Endodermal cell (in vitro differentiated cells): Measurements from ENCODE around the gene CDC42BPB. TPM values are rescaled to one million over a fixed set of nuclear protein-coding genes. Genes with fewer than 3 reads are reported as not detected.

Source experiments
- DNase-seq: peaks from one replicate; pipeline ENCODE4 v3.0.0-alpha.2; 2017
- H3K27ac ChIP-seq: 2 replicates; pipeline ENCODE4 v1.5.1; 2013; ENCODE audit warnings: mild to moderate bottlenecking, low read depth, low read length, moderate library complexity
- H3K27me3 ChIP-seq: 2 replicates; pipeline ENCODE4 v1.6.1; 2013; ENCODE audit warnings: mild to moderate bottlenecking, low read length, moderate library complexity; ENCODE audit not compliant: insufficient read depth, control insufficient read depth, poor library complexity, severe bottlenecking
- H3K36me3 ChIP-seq: 2 replicates; pipeline ENCODE4 v1.7.0; 2013; ENCODE audit warnings: mild to moderate bottlenecking, low read length, moderate library complexity; ENCODE audit not compliant: control insufficient read depth, insufficient read depth
- H3K4me1 ChIP-seq: one replicate; pipeline ENCODE4 v1.7.0; 2013; ENCODE audit warnings: low read length; ENCODE audit not compliant: control insufficient read depth, insufficient read depth
- H3K4me3 ChIP-seq: 2 replicates; pipeline ENCODE4 v1.5.1; 2013; ENCODE audit warnings: mild to moderate bottlenecking, low read length, moderate library complexity
- H3K9ac ChIP-seq: 2 replicates; pipeline ENCODE4 v1.6.1; 2013; ENCODE audit warnings: mild to moderate bottlenecking, low read length, moderate library complexity; ENCODE audit not compliant: poor library complexity, severe bottlenecking; ENCODE audit errors: extremely low read depth
- H3K9me3 ChIP-seq: 2 replicates; pipeline ENCODE4 v1.6.1; 2013; ENCODE audit warnings: mild to moderate bottlenecking, low read length, moderate library complexity; ENCODE audit not compliant: control insufficient read depth
- H3K27ac Mint-ChIP-seq: 2 replicates; pipeline ENCODE4 v1.8.0; 2020; ENCODE audit warnings: mixed read lengths
- H3K27me3 Mint-ChIP-seq: 2 replicates; pipeline ENCODE4 v1.8.0; 2021; ENCODE audit warnings: mild to moderate bottlenecking, mixed read lengths; ENCODE audit not compliant: insufficient read depth
- H3K36me3 Mint-ChIP-seq: 2 replicates; pipeline ENCODE4 v1.8.0; 2020; ENCODE audit warnings: low read depth, mixed read lengths
- H3K4me1 Mint-ChIP-seq: 2 replicates; pipeline ENCODE4 v1.8.0; 2020; ENCODE audit warnings: mixed read lengths
- H3K4me3 Mint-ChIP-seq: 2 replicates; pipeline ENCODE4 v1.8.0; 2020; ENCODE audit warnings: mild to moderate bottlenecking, moderate library complexity, mixed read lengths
- H3K9me3 Mint-ChIP-seq: 2 replicates; pipeline ENCODE4 v1.8.0; 2020; ENCODE audit warnings: mild to moderate bottlenecking, mixed read lengths
- WGBS, 2 experiments: methylation state at CpG; one replicate each; pipeline versions ENCODE4 v1.1.5 to v1.1.7; 2013; ENCODE audit warnings: missing lambda C conversion rate in 2 of 2, mixed read lengths in 1 of 2; ENCODE audit not compliant: insufficient coverage in 1 of 2, insufficient read length in 1 of 2; 5-methylcytosine and 5-hydroxymethylcytosine counted together
- total RNA-seq, 2 donors: library from RNA; stranded (reverse); fragmentation: NEBNext Ultra II Directional in 1 of 2; extraction: Animal tissue kit (Norgen Biotek cat#: 25700) in 1 of 2; gene quantifications; 2 replicates in 1 of 2; 3 replicates in 1 of 2; pipeline ENCODE4 v1.2.1, GENCODE V29; 2021
- TF ChIP-seq, protein P1 (sequence below): fragments of 200-600 bp; sonication (generic); conservative IDR thresholded peaks from 2 replicates; pipeline ENCODE4 v1.5.0; 2021; ENCODE audit warnings: antibody characterized with exemption, mild to moderate bottlenecking

The CDC42BPB gene
- total RNA-seq, 2 donors from 2014 or later = 120 to 123 TPM

DNA sequence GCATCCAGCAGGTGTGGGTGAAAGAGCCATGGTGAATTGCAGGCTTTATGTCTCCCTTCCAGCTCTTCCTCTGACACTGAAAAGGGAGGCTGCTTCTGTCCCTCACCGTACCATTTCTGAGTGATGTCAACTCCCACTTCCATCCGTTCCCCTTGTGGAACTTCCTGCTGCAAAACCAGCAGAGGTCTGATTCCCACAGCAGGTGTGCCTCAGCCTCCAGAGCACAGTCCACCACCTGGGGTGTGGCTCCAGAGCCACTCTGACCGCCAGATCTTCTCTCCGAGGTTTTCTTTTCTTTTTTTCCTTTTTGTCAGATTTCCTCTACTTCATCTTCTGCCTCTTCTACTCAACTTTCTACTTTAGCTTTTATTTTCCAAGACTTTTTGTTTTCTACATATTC lies 62.7 kb downstream of the CDC42BPB start:
- DNase-seq = no peak
- no peaks in the 10 kb centered on the region for H3K4me1 Mint-ChIP-seq
- Histone ChIP-seq H3K27me3 (no peaks in the 10 kb centered on the region), H3K4me3 (no peak overlapping the region), H3K9ac (no peak overlapping the region), H3K4me1 (no peaks in the 10 kb centered on the region), H3K9me3 (peaks cover 9% of the 10 kb centered on the region), H3K27ac (no peak overlapping the region), H3K36me3 (peaks cover 67% of the 10 kb centered on the region)
- H3K27me3 Mint-ChIP-seq = no peaks in the 10 kb centered on the region
- H3K9me3 Mint-ChIP-seq = peaks cover 2% of the 10 kb centered on the region
- TF ChIP-seq, protein P1, sequence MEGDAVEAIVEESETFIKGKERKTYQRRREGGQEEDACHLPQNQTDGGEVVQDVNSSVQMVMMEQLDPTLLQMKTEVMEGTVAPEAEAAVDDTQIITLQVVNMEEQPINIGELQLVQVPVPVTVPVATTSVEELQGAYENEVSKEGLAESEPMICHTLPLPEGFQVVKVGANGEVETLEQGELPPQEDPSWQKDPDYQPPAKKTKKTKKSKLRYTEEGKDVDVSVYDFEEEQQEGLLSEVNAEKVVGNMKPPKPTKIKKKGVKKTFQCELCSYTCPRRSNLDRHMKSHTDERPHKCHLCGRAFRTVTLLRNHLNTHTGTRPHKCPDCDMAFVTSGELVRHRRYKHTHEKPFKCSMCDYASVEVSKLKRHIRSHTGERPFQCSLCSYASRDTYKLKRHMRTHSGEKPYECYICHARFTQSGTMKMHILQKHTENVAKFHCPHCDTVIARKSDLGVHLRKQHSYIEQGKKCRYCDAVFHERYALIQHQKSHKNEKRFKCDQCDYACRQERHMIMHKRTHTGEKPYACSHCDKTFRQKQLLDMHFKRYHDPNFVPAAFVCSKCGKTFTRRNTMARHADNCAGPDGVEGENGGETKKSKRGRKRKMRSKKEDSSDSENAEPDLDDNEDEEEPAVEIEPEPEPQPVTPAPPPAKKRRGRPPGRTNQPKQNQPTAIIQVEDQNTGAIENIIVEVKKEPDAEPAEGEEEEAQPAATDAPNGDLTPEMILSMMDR = no peak
- no peak overlapping the region for H3K27ac Mint-ChIP-seq
- H3K36me3 Mint-ChIP-seq = peaks cover 67% of the 10 kb centered on the region
- no peak overlapping the region for H3K4me3 Mint-ChIP-seq
- 85 to 89% methylated on average over 3 to 4 of the region's 4 CpGs for WGBS, 2 experiments

DNA sequence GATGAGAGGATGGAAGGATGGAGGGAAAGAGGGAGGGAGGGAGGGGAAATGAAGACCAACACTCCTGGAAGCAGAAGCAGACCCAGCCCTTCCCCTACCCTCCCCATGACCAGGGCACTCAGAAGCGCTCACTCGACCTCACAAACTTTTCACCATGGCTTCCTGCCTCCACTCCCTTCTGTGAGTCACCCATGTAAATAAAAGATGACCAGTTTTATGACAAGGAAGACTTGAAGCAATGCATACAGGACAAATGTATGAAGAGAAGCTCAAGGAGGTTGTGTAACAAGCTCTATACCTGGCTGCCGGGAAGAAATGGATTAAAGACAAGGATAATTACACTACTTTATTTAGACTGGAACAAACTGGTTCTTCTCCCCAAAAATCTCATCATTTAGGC lies 63.8 kb downstream of the CDC42BPB start:
- Mint-ChIP-seq H3K4me1 (no peaks in the 10 kb centered on the region), H3K36me3 (peaks cover 70% of the 10 kb centered on the region), H3K27ac (no peak overlapping the region), H3K27me3 (no peaks in the 10 kb centered on the region), H3K4me3 (no peak overlapping the region), H3K9me3 (peaks cover 9% of the 10 kb centered on the region)
- Histone ChIP-seq H3K4me3 (no peak overlapping the region), H3K27me3 (no peaks in the 10 kb centered on the region), H3K27ac (no peak overlapping the region), H3K9me3 (peaks cover 18% of the 10 kb centered on the region), H3K9ac (no peak overlapping the region), H3K4me1 (no peaks in the 10 kb centered on the region), H3K36me3 (peaks cover 71% of the 10 kb centered on the region)
- TF ChIP-seq, protein P1 = no peak
- WGBS, 2 experiments = 91% methylated on average over 2 of the region's 3 CpGs; no CpG with 5 or more reads in 1 of the 2 experiments
- no peak for DNase-seq

DNA sequence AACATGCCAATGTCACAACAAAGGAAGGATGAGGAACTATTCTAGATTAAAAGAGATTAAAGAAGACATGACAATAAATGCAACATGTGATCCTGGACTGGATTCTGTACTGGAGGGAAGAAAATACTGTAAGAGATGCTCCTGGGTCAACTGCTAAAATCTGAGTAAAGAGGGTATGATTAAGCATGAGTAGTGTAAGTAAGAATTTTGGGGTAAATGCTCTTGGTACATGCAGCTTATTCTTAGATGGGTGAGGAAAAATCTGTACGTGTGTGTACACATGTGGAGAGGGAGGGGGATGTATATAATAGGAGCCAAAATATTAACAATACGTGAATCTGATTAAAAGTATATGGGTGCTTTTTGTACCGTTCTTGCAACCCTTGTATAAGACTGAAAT lies 66.0 kb downstream of the CDC42BPB start:
- Histone ChIP-seq H3K27ac (no peak overlapping the region), H3K36me3 (peaks cover 75% of the 10 kb centered on the region), H3K9me3 (peaks cover 27% of the 10 kb centered on the region), H3K4me1 (no peaks in the 10 kb centered on the region), H3K27me3 (no peaks in the 10 kb centered on the region), H3K9ac (no peak overlapping the region), H3K4me3 (no peak overlapping the region)
- Mint-ChIP-seq H3K4me3 (no peak overlapping the region), H3K36me3 (peaks cover 72% of the 10 kb centered on the region), H3K4me1 (no peaks in the 10 kb centered on the region), H3K9me3 (peaks cover 23% of the 10 kb centered on the region), H3K27me3 (no peaks in the 10 kb centered on the region), H3K27ac (no peak overlapping the region)
- TF ChIP-seq, protein P1 = no peak
- DNase-seq = no peak
- 89 to 96% methylated on average over 2 to 3 of the region's 3 CpGs for WGBS, 2 experiments
